ENCODE data around the gene TMTC4. TPM values are rescaled to one million over a fixed set of nuclear protein-coding genes. Genes with fewer than 3 reads are reported as not detected.

The TMTC4 gene
- total RNA-seq, 1 donor, result 8.7 TPM

DNA sequence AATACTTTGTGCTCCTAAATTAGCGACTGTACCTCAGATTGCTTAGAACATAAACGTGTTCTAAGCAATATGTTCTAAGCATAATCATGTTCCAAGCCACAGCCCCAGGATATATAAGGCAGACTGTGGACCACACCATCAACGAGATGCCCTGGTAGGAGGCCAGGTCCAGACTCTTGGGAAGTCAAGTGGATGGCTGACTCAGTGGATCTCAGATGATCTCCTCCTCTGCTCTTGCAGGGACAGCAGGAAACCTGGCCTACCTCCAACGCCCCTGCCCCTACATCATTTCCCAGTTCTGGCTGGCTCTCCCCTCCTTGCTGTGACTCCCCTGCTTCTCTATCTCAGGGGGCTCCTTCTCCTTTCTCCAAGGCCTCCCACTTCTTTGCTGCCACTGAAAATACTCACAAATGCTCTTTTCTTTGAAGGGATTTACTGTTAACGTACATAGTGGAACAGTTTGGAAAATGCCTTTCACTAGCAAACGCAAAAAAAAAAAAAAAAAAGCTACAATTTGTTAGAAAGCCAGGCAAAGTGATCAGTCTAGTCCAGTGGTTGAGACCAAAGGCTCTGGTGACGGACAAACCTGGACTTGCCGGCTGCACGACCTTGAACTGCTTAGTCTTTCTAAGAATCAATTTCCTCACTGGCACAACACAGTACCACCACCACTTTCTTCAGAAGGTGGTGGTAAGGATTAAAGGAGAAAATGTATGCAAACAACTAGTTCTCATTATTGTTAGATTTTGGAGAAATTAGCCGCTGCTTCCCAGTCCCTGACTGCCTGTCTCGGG lies 3.0 kb downstream of the TMTC4 start:
- DNase-seq (ENCODE audit: insufficient read length, low spot score, missing footprints), result no peak
- Histone ChIP-seq H3K9me3 (ENCODE audit: low read depth, low read length) (no peaks in the 10 kb centered on the region), H3K36me3 (ENCODE audit: insufficient read depth, low read length) (peaks cover 7% of the 10 kb centered on the region), H2AFZ (ENCODE audit: low read length) (no peak overlapping the region), H3K4me2 (ENCODE audit: insufficient read depth, low read length) (no peak overlapping the region), H3K4me3 (ENCODE audit: insufficient read depth, low read length) (no peak overlapping the region), H3K4me1 (ENCODE audit: insufficient read depth, low read length) (peaks cover 11% of the 10 kb centered on the region), H3K27me3 (ENCODE audit: insufficient read depth, low read length) (no peaks in the 10 kb centered on the region), H4K20me1 (ENCODE audit: insufficient read depth, low read length) (peaks cover 9% of the 10 kb centered on the region), H3K79me2 (ENCODE audit: insufficient read depth, low read length) (peaks cover 20% of the 10 kb centered on the region), H3K27ac (ENCODE audit: low read depth, low read length) (no peak overlapping the region)
- TF ChIP-seq, protein P1, sequence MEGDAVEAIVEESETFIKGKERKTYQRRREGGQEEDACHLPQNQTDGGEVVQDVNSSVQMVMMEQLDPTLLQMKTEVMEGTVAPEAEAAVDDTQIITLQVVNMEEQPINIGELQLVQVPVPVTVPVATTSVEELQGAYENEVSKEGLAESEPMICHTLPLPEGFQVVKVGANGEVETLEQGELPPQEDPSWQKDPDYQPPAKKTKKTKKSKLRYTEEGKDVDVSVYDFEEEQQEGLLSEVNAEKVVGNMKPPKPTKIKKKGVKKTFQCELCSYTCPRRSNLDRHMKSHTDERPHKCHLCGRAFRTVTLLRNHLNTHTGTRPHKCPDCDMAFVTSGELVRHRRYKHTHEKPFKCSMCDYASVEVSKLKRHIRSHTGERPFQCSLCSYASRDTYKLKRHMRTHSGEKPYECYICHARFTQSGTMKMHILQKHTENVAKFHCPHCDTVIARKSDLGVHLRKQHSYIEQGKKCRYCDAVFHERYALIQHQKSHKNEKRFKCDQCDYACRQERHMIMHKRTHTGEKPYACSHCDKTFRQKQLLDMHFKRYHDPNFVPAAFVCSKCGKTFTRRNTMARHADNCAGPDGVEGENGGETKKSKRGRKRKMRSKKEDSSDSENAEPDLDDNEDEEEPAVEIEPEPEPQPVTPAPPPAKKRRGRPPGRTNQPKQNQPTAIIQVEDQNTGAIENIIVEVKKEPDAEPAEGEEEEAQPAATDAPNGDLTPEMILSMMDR (IDR thresholded peaks at IDR 0.05; ENCODE audit: extremely low read depth, low read depth, low read length), result no peak

GRCh38 chr13:100668408-100668807 lies 6.2 kb downstream of the TMTC4 start:
- TF ChIP-seq, protein P1 (IDR thresholded peaks at IDR 0.05; ENCODE audit: extremely low read depth, low read depth, low read length), result no peak
- Histone ChIP-seq H3K79me2 (ENCODE audit: insufficient read depth, low read length) (peaks cover 19% of the 10 kb centered on the region), H3K4me3 (ENCODE audit: insufficient read depth, low read length) (no peak overlapping the region), H3K27me3 (ENCODE audit: insufficient read depth, low read length) (no peaks in the 10 kb centered on the region), H3K4me1 (ENCODE audit: insufficient read depth, low read length) (peaks cover 4% of the 10 kb centered on the region), H2AFZ (ENCODE audit: low read length) (no peak overlapping the region), H3K4me2 (ENCODE audit: insufficient read depth, low read length) (no peak overlapping the region), H3K9me3 (ENCODE audit: low read depth, low read length) (no peaks in the 10 kb centered on the region), H3K27ac (ENCODE audit: low read depth, low read length) (no peak overlapping the region), H3K36me3 (ENCODE audit: insufficient read depth, low read length) (peaks cover 13% of the 10 kb centered on the region), H4K20me1 (ENCODE audit: insufficient read depth, low read length) (peaks cover 8% of the 10 kb centered on the region)
- DNase-seq (ENCODE audit: insufficient read length, low spot score, missing footprints), result no peak

GRCh38 chr13:100667894-100668293 lies 6.7 kb downstream of the TMTC4 start:
- Histone ChIP-seq H3K4me1 (ENCODE audit: insufficient read depth, low read length) (no peaks in the 10 kb centered on the region), H2AFZ (ENCODE audit: low read length) (no peak overlapping the region), H3K27ac (ENCODE audit: low read depth, low read length) (no peak overlapping the region), H4K20me1 (ENCODE audit: insufficient read depth, low read length) (peaks cover 2% of the 10 kb centered on the region), H3K4me2 (ENCODE audit: insufficient read depth, low read length) (no peak overlapping the region), H3K79me2 (ENCODE audit: insufficient read depth, low read length) (peaks cover 13% of the 10 kb centered on the region), H3K27me3 (ENCODE audit: insufficient read depth, low read length) (no peaks in the 10 kb centered on the region), H3K36me3 (ENCODE audit: insufficient read depth, low read length) (peaks cover 13% of the 10 kb centered on the region), H3K4me3 (ENCODE audit: insufficient read depth, low read length) (no peak overlapping the region), H3K9me3 (ENCODE audit: low read depth, low read length) (no peaks in the 10 kb centered on the region)
- DNase-seq (ENCODE audit: insufficient read length, low spot score, missing footprints), result no peak
- TF ChIP-seq, protein P1 (IDR thresholded peaks at IDR 0.05; ENCODE audit: extremely low read depth, low read depth, low read length), result no peak

DNA sequence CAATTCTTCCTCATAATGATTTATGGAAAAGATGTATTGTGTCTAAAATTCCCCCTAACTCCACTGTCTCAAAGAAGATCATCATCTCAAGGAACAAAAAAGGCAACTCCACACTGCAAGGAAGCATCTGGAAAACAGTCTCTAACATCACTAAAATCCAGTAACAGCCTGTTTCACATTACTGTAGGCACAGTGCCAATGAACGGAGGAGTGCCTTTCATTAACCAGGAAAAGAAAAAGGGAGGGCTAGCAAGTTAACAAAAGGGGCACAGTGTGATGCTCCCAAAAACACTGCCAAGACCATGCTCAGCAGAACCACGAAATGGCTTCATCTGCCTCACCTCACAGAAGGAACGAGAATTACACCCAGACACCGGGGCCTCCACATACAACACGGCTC lies 8.5 kb downstream of the TMTC4 start:
- H2AFZ ChIP-seq (ENCODE audit: low read length), result no peak overlapping the region
- H4K20me1 ChIP-seq (ENCODE audit: insufficient read depth, low read length), result no peaks in the 10 kb centered on the region
- no peaks in the 10 kb centered on the region for H3K27me3 ChIP-seq (ENCODE audit: insufficient read depth, low read length)
- no peak for DNase-seq (ENCODE audit: insufficient read length, low spot score, missing footprints)
- H3K4me2 ChIP-seq (ENCODE audit: insufficient read depth, low read length), result no peak overlapping the region
- TF ChIP-seq, protein P1 (IDR thresholded peaks at IDR 0.05; ENCODE audit: extremely low read depth, low read depth, low read length), result no peak
- H3K27ac ChIP-seq (ENCODE audit: low read depth, low read length), result no peak overlapping the region
- H3K79me2 ChIP-seq (ENCODE audit: insufficient read depth, low read length), result no peaks in the 10 kb centered on the region
- no peak overlapping the region for H3K4me3 ChIP-seq (ENCODE audit: insufficient read depth, low read length)
- H3K4me1 ChIP-seq (ENCODE audit: insufficient read depth, low read length), result no peaks in the 10 kb centered on the region
- H3K9me3 ChIP-seq (ENCODE audit: low read depth, low read length), result no peaks in the 10 kb centered on the region
- H3K36me3 ChIP-seq (ENCODE audit: insufficient read depth, low read length), result peaks cover 13% of the 10 kb centered on the region

Data from osteoblast (primary cell).